ENCODE measurements around the gene CORO2B. TPM values are rescaled to one million over a fixed set of nuclear protein-coding genes. Genes with fewer than 3 reads are reported as not detected.
A peak's percentile ranks its signal among the peaks of the same experiment; 100 is the strongest.

The CORO2B gene
- total and polyA plus RNA-seq, 4 donors = 2.4 to 12.5 (median 4.3) TPM

DNA sequence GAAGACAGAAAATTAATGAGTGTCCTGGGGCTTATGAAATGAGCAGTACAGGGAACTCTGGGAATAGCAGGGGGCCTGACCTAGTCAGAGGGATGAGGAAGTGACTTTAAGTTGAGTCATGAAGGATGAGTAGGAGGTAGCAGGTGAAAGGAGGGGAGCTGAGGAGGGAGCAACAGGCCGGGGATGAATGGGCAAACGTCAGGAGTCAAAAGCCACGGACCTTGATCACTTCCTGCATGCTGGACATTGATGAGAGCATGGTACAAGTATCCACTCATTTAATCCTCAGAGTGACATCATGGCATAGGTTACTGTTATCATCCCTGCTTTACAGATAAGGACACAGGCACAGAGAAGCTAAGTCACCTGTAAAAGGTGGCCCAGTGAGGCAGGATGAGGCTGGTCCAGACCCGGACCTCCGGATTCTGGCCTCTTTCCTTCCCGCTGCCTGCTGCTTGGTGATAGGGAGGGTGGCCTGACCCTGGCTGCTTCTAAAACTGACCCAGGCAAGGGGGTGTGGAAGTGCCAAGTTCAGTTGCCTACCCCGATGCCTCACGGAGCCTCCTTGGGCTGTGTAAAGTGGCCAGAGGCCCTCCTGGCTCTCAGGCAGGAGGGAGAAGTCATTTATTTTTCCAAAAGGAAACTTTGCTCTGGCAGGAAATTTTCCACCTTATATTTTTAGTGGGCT, 7.6 kb downstream of the CORO2B start:
- ATAC-seq (ENCODE audit: insufficient read depth, low FRiP score) (no peak), DNase-seq (no peak)
- H3K9me3 ChIP-seq (ENCODE audit: control insufficient read depth in 4 of 4, insufficient read depth in 3 of 4, low read length in 3 of 4) = no peaks in the 10 kb centered on the region
- TF ChIP-seq, protein P1, sequence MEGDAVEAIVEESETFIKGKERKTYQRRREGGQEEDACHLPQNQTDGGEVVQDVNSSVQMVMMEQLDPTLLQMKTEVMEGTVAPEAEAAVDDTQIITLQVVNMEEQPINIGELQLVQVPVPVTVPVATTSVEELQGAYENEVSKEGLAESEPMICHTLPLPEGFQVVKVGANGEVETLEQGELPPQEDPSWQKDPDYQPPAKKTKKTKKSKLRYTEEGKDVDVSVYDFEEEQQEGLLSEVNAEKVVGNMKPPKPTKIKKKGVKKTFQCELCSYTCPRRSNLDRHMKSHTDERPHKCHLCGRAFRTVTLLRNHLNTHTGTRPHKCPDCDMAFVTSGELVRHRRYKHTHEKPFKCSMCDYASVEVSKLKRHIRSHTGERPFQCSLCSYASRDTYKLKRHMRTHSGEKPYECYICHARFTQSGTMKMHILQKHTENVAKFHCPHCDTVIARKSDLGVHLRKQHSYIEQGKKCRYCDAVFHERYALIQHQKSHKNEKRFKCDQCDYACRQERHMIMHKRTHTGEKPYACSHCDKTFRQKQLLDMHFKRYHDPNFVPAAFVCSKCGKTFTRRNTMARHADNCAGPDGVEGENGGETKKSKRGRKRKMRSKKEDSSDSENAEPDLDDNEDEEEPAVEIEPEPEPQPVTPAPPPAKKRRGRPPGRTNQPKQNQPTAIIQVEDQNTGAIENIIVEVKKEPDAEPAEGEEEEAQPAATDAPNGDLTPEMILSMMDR (IDR thresholded peaks at IDR 0.05; ENCODE audit: control extremely low read depth, extremely low read depth) = no peak
- no peak overlapping the region for H3K4me3 ChIP-seq
- peak overlapping the region in 1 of 2 donors; percentile 72 for H3K27ac ChIP-seq (ENCODE audit: low read depth in 1 of 2, low read length in 1 of 2)
- H3K4me1 ChIP-seq (ENCODE audit: control insufficient read depth in 5 of 5, insufficient read depth in 5 of 5, low read length in 5 of 5) = peaks cover 0 to 34% (median 12%) of the 10 kb centered on the region in 5 donors
- H3K36me3 ChIP-seq (ENCODE audit: control insufficient read depth in 4 of 4, insufficient read depth in 4 of 4, low read length in 4 of 4) = no peaks in the 10 kb centered on the region
- WGBS, 2 donors = 56 to 57% methylated on average over 8 of the region's 8 CpGs
- no peaks in the 10 kb centered on the region for H3K27me3 ChIP-seq (ENCODE audit: control insufficient read depth in 3 of 3, insufficient read depth in 3 of 3, low read length in 2 of 3)
- H3K9ac ChIP-seq (ENCODE audit: insufficient read depth in 1 of 2, low read length in 2 of 2) = no peak overlapping the region

DNA sequence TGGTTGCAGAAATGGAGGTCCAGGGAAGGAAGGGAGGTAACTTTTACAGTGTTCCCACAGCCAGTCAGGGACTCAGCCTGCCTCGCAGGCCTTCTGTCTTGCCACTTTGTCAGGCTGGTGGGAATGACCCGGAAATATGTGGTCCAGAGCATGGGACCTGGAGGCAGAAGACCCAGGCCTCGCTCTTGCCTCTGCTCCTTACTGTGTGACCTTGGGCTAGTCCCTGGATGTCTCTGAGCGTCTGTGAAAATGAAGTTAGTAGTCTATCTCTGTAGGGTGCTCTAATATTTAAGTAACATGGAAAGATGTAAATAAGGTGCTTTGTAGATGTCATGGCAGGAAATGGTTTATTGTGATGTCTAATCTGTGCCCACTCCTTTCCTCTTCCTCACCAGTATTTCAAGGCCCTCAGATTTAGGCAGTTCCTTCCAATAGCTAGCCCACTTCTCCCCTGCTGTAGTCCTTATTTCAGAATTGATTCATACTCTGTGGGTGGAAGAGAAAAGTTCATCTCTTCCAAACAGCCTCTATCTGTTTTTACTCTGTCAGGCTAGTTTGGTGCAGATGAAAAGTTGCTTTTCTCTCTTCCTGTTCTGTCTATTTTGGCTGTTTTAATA, 9.1 kb downstream of the CORO2B start:
- Histone ChIP-seq H3K4me3 (no peak overlapping the region), H3K9ac (ENCODE audit: insufficient read depth in 1 of 2, low read length in 2 of 2) (no peak overlapping the region), H3K27me3 (ENCODE audit: control insufficient read depth in 3 of 3, insufficient read depth in 3 of 3, low read length in 2 of 3) (no peaks in the 10 kb centered on the region), H3K9me3 (ENCODE audit: control insufficient read depth in 4 of 4, insufficient read depth in 3 of 4, low read length in 3 of 4) (no peaks in the 10 kb centered on the region), H3K36me3 (ENCODE audit: control insufficient read depth in 4 of 4, insufficient read depth in 4 of 4, low read length in 4 of 4) (no peaks in the 10 kb centered on the region), H3K4me1 (ENCODE audit: control insufficient read depth in 5 of 5, insufficient read depth in 5 of 5, low read length in 5 of 5) (peaks cover 0 to 43% (median 12%) of the 10 kb centered on the region in 5 donors), H3K27ac (ENCODE audit: low read depth in 1 of 2, low read length in 1 of 2) (peak overlapping the region in 1 of 2 donors; percentile 12)
- WGBS, 2 donors = 75 to 87% methylated on average over 4 of the region's 4 CpGs
- no peak for DNase-seq
- no peak for ATAC-seq (ENCODE audit: insufficient read depth, low FRiP score)
- TF ChIP-seq, protein P1 (IDR thresholded peaks at IDR 0.05; ENCODE audit: control extremely low read depth, extremely low read depth) = no peak

DNA sequence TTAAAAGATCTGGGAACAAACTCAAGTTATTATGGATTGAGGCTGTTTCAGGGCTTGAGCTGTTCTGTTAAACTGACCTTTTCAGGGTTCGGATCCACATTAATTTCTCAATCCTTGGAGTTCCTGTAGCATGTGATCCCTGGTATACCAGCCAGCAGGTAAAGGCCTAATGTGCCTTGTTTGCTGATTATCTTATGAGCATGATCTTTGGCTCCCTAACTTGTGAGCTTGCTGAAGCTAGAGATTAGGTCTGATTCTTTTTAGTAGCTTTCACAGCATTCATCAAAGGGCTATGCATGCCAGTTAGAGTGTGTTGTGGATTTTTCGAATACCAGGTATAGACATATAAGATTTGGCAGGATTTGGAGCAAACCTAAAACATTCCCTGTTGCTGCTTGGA, 10.3 kb downstream of the CORO2B start:
- Histone ChIP-seq H3K27me3 (ENCODE audit: control insufficient read depth in 3 of 3, insufficient read depth in 3 of 3, low read length in 2 of 3) (no peaks in the 10 kb centered on the region), H3K9ac (ENCODE audit: insufficient read depth in 1 of 2, low read length in 2 of 2) (peak overlapping the region in 1 of 2 donors; percentile 39), H3K27ac (ENCODE audit: low read depth in 1 of 2, low read length in 1 of 2) (no peak overlapping the region), H3K36me3 (ENCODE audit: control insufficient read depth in 4 of 4, insufficient read depth in 4 of 4, low read length in 4 of 4) (no peaks in the 10 kb centered on the region), H3K4me1 (ENCODE audit: control insufficient read depth in 5 of 5, insufficient read depth in 5 of 5, low read length in 5 of 5) (peaks cover 0 to 46% (median 13%) of the 10 kb centered on the region in 5 donors), H3K9me3 (ENCODE audit: control insufficient read depth in 4 of 4, insufficient read depth in 3 of 4, low read length in 3 of 4) (no peaks in the 10 kb centered on the region), H3K4me3 (no peak overlapping the region)
- ATAC-seq (ENCODE audit: insufficient read depth, low FRiP score) (no peak), DNase-seq (no peak)
- 74 to 84% methylated on average over 2 of the region's 2 CpGs for WGBS, 2 donors
- TF ChIP-seq, protein P1 (IDR thresholded peaks at IDR 0.05; ENCODE audit: control extremely low read depth, extremely low read depth) = no peak
